Keratinocyte (primary cell): ENCODE results near the gene FOXD2. TPM values are rescaled to one million over a fixed set of nuclear protein-coding genes. Genes with fewer than 3 reads are reported as not detected.

Source experiments
- DNase-seq: peaks from one replicate; pipeline ENCODE4 v3.0.0-alpha.2; 2011; ENCODE audit warnings: low read depth, missing footprints, low spot score
- FAIRE-seq: peaks from 2 replicates; lab custom pipeline; 2011; peaks lifted over from hg19 to GRCh38; lab: Jason Lieb, UNC
- H2AFZ ChIP-seq: 2 replicates; pipeline ENCODE4 v1.6.0; 2012; ENCODE audit warnings: low read length, control low read depth, inconsistent platforms; ENCODE audit not compliant: control insufficient read depth
- H3K27ac ChIP-seq: 2 replicates; pipeline ENCODE4 v1.5.1; 2011; ENCODE audit warnings: low read length; ENCODE audit not compliant: control insufficient read depth, insufficient read depth
- H3K27me3 ChIP-seq: 3 replicates; pipeline ENCODE4 v1.6.0; 2011; ENCODE audit warnings: low read length; ENCODE audit not compliant: control insufficient read depth, insufficient read depth; ENCODE audit errors: extremely low read depth
- H3K36me3 ChIP-seq, 2 experiments: 2 replicates in 1 of 2; 3 replicates in 1 of 2; pipeline ENCODE4 v1.5.1; 2011; ENCODE audit warnings: low read length in 2 of 2, mild to moderate bottlenecking in 1 of 2; ENCODE audit not compliant: control insufficient read depth in 2 of 2, insufficient read depth in 2 of 2; ENCODE audit errors: extremely low read depth in 1 of 2
- H3K4me1 ChIP-seq: 3 replicates; pipeline ENCODE4 v1.5.1; 2011; ENCODE audit warnings: low read length; ENCODE audit not compliant: control insufficient read depth, insufficient read depth; ENCODE audit errors: extremely low read depth
- H3K4me2 ChIP-seq: 3 replicates; pipeline ENCODE4 v1.6.0; 2011; ENCODE audit warnings: low read depth, low read length; ENCODE audit not compliant: control insufficient read depth, insufficient read depth; ENCODE audit errors: extremely low read depth
- H3K4me3 ChIP-seq, 3 experiments: fragments of 200-600 bp in 1 of 3; sonication (generic) in 1 of 3; 2 replicates in 2 of 3; 3 replicates in 1 of 3; pipeline ENCODE4 v1.5.1; 2011 to 2016; ENCODE audit warnings: low read length in 3 of 3, mild to moderate bottlenecking in 3 of 3, control low read depth in 2 of 3, inconsistent platforms in 1 of 3, low read depth in 1 of 3, mixed read lengths in 1 of 3, mixed run types in 1 of 3, moderate library complexity in 1 of 3; ENCODE audit not compliant: control insufficient read depth in 2 of 3, insufficient read depth in 2 of 3; ENCODE audit errors: extremely low read depth in 1 of 3
- H3K79me2 ChIP-seq: 2 replicates; pipeline ENCODE4 v1.6.0; 2012; ENCODE audit warnings: low read length; ENCODE audit not compliant: control insufficient read depth, insufficient read depth
- H3K9ac ChIP-seq: 3 replicates; pipeline ENCODE4 v1.6.0; 2011; ENCODE audit warnings: low read length; ENCODE audit not compliant: control insufficient read depth, insufficient read depth; ENCODE audit errors: extremely low read depth
- H3K9me1 ChIP-seq: 3 replicates; pipeline ENCODE4 v1.6.0; 2011; ENCODE audit warnings: low read length; ENCODE audit not compliant: control insufficient read depth, insufficient read depth; ENCODE audit errors: extremely low read depth
- H3K9me3 ChIP-seq: 2 replicates; pipeline ENCODE4 v1.5.1; 2012; ENCODE audit warnings: low read depth, low read length; ENCODE audit not compliant: control insufficient read depth
- H4K20me1 ChIP-seq: 3 replicates; pipeline ENCODE4 v1.6.0; 2011; ENCODE audit warnings: low read length; ENCODE audit not compliant: control insufficient read depth, insufficient read depth; ENCODE audit errors: extremely low read depth
- EZH2 ChIP-seq: IDR thresholded peaks from one replicate; pipeline ENCODE4 v1.6.1; 2012; ENCODE audit warnings: inconsistent platforms, mild to moderate bottlenecking, low read length, moderate library complexity
- dilution Hi-C: fragments of 300-500 bp; cut with MboI; formaldehyde crosslinking; loops from one replicate; pipeline ENCODE4 v1.7.0; 2020; ENCODE audit warnings: low sequenced_read_pairs; ENCODE audit not compliant: extremely low pct_ligation_motif_present
- polyA plus RNA-seq, 5 experiments: library from polyadenylated mRNA; depleted of rRNA in 3 of 5; stranded (reverse) in 3 of 5; stranded (forward) in 1 of 5; unstranded in 1 of 5; fragments of >200 nt; gene quantifications; 1 replicate in 1 of 5; 2 replicates in 3 of 5; 3 replicates in 1 of 5; pipeline versions ENCODE4 v1.2.1 to v1.2.3, GENCODE V29; 2011 to 2012; ENCODE audit warnings: missing spikeins in 2 of 5, low read depth in 1 of 5, low replicate concordance in 1 of 5
- TF ChIP-seq, protein P1 (sequence below), 3 experiments: IDR thresholded peaks in 1 of 3; conservative IDR thresholded peaks in 1 of 3; optimal IDR thresholded peaks in 1 of 3; 2 replicates in 2 of 3; 3 replicates in 1 of 3; pipeline versions ENCODE3 to v1.5.1; 2011; ENCODE audit warnings: low read length in 3 of 3, mild to moderate bottlenecking in 3 of 3, moderate library complexity in 2 of 3, control low read depth in 1 of 3, inconsistent platforms in 1 of 3; ENCODE audit not compliant: insufficient read depth in 2 of 3; ENCODE audit errors: extremely low read depth in 1 of 3

Gene FOXD2
- polyA plus RNA-seq, 1 donor (not counting 4 experiments of a cell fraction or from before 2014, with no cell fraction given), result 0.04 TPM

DNA sequence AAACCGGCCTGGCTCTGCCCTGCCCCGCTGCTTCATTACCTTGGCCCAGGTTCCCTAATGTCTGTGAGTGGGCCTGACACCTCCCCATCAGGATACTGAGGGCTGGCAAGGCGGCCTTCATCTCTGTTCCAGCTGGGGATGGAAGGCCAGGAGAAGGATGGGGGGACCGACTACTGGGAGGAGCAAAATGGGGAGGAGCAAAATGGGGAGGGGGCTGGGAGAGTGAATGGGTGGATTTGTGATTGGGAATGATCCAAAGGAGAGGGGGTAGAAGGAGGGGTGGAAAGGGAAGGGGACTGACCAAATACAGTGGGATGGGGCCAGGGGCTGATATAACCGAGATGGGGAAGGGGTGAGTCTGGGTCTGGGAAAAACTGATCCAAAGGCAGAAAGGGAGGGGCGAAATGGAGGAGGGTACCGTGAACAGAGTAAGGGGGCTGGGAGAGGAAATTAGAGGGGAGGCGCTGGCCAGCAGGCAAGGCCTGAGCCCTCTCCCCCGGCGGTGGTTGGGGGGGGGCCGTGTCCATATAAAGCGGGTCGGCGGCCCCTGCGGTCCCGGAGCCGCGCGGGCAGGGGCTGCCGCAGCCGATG lies 22.0 kb upstream of the FOXD2 start, which contains the start of gene FOXE3:
Gene FOXE3 (plus strand): TSS at position 558 of the 591 bp plus-strand sequence. CDS start 31 bp downstream, at position 589.
- Histone ChIP-seq H3K9me3 (no peaks in the 10 kb centered on the region), H3K9me1 (no peaks in the 10 kb centered on the region), H3K4me1 (no peaks in the 10 kb centered on the region), H3K9ac (no peak within 1 kb of the TSS), H4K20me1 (no peaks in the 10 kb centered on the region), H3K36me3 (no peaks in the 10 kb centered on the region), H3K4me3 (peak within 1 kb of the TSS in 1 of 3 experiments; percentile 15), H3K79me2 (no peaks in the 10 kb centered on the region), H3K4me2 (peak within 1 kb of the TSS; percentile 60), H3K27ac (no peak within 1 kb of the TSS), H2AFZ (peak within 1 kb of the TSS; percentile 78), H3K27me3 (peaks cover 51% of the 10 kb centered on the region)
- dilution Hi-C loops, result no loop called here
- FAIRE-seq (no peak), DNase-seq (no peak)
- peak; percentile 62 for TF ChIP-seq EZH2
- TF ChIP-seq, protein P1, sequence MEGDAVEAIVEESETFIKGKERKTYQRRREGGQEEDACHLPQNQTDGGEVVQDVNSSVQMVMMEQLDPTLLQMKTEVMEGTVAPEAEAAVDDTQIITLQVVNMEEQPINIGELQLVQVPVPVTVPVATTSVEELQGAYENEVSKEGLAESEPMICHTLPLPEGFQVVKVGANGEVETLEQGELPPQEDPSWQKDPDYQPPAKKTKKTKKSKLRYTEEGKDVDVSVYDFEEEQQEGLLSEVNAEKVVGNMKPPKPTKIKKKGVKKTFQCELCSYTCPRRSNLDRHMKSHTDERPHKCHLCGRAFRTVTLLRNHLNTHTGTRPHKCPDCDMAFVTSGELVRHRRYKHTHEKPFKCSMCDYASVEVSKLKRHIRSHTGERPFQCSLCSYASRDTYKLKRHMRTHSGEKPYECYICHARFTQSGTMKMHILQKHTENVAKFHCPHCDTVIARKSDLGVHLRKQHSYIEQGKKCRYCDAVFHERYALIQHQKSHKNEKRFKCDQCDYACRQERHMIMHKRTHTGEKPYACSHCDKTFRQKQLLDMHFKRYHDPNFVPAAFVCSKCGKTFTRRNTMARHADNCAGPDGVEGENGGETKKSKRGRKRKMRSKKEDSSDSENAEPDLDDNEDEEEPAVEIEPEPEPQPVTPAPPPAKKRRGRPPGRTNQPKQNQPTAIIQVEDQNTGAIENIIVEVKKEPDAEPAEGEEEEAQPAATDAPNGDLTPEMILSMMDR (optimal IDR thresholded peaks at IDR 0.05 in 1 of 3, IDR thresholded peaks at IDR 0.05 in 1 of 3, conservative IDR thresholded peaks at IDR 0.05 in 1 of 3; ENCODE audit: extremely low read depth in 1 of 3, insufficient read depth in 2 of 3, low read length in 3 of 3), result no peak

DNA sequence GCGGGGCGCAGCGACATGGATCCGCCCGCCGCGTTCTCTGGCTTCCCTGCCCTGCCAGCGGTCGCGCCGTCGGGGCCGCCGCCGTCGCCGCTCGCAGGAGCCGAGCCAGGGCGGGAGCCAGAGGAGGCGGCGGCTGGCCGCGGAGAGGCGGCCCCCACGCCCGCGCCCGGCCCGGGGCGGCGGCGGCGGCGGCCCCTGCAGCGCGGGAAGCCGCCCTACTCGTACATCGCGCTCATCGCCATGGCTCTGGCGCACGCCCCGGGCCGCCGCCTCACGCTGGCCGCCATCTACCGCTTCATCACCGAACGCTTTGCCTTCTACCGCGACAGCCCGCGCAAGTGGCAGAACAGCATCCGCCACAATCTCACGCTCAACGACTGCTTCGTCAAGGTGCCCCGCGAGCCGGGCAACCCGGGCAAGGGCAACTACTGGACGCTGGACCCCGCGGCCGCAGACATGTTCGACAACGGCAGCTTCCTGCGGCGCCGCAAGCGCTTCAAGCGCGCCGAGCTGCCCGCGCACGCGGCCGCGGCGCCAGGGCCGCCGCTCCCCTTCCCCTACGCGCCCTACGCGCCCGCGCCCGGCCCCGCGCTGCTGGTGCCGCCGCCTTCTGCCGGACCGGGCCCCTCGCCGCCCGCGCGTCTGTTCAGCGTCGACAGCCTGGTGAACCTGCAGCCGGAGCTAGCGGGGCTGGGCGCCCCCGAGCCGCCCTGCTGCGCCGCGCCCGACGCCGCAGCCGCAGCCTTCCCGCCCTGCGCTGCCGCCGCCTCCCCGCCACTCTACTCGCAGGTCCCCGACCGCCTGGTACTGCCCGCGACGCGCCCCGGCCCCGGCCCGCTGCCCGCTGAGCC lies 21.3 kb upstream of the FOXD2 start:
- FAIRE-seq (no peak), DNase-seq (no peak)
- H3K9me3 ChIP-seq, result no peaks in the 10 kb centered on the region
- H3K79me2 ChIP-seq, result no peaks in the 10 kb centered on the region
- peaks cover 51% of the 10 kb centered on the region for H3K27me3 ChIP-seq
- H3K9ac ChIP-seq, result no peak overlapping the region
- H3K27ac ChIP-seq, result no peak overlapping the region
- no peaks in the 10 kb centered on the region for H3K9me1 ChIP-seq
- dilution Hi-C loops, result no loop called here
- H3K36me3 ChIP-seq, result no peaks in the 10 kb centered on the region
- H3K4me1 ChIP-seq, result no peaks in the 10 kb centered on the region
- TF ChIP-seq, protein P1 (optimal IDR thresholded peaks at IDR 0.05 in 1 of 3, IDR thresholded peaks at IDR 0.05 in 1 of 3, conservative IDR thresholded peaks at IDR 0.05 in 1 of 3; ENCODE audit: extremely low read depth in 1 of 3, insufficient read depth in 2 of 3, low read length in 3 of 3), result no peak
- TF ChIP-seq EZH2, result peak; percentile 69
- H3K4me2 ChIP-seq, result peak overlapping the region; percentile 60
- H3K4me3 ChIP-seq, result peak overlapping the region in 1 of 3 experiments; percentile 15
- H2AFZ ChIP-seq, result peak overlapping the region; percentile 78
- H4K20me1 ChIP-seq, result no peaks in the 10 kb centered on the region
